GM12878 (cell line): Measurements from ENCODE around the gene FXYD1. TPM values are rescaled to one million over a fixed set of nuclear protein-coding genes. Genes with fewer than 3 reads are reported as not detected.

Experiments used
- ATAC-seq: fragments of 200-7000 bp; cut with Tn5 transposase; 3 replicates; pipeline ENCODE4 v1.9.1; 2020; ENCODE audit warnings: mild to moderate bottlenecking, moderate library complexity
- BruUV-seq: library from RNA; stranded (reverse); fragments of 400-500 nt; replicated peaks from 2 replicates; lab custom pipeline; 2021; lab: Mats Ljungman, UMichigan
- CTCF ChIA-PET: fragments of 300-600 bp; sonication (Branson Sonifier 250); formaldehyde crosslinking; extraction: SDS; loops from one replicate; lab custom pipeline; 2021; ENCODE audit warnings: inconsistent platforms; lab: Yijun Ruan, JAX
- POLR2A ChIA-PET: fragments of 350-600 bp; formaldehyde crosslinking; extraction: SDS; loops from one replicate; lab custom pipeline; 2021; ENCODE audit warnings: inconsistent platforms; lab: Charles Lee
- RAD21 ChIA-PET: fragments of 300-600 bp; sonication (Branson Sonifier 250); formaldehyde crosslinking; loops from one replicate; lab custom pipeline; 2023; ENCODE audit warnings: antibody characterized with exemption; ENCODE audit not compliant: unreplicated experiment; lab: Charles Lee
- SMC1A ChIA-PET: fragments of 300-600 bp; sonication (Branson Sonifier 250); formaldehyde crosslinking; loops from one replicate; lab custom pipeline; 2023; ENCODE audit not compliant: unreplicated experiment, uncharacterized antibody; lab: Charles Lee
- DNase-seq: peaks from one replicate; pipeline ENCODE4 v3.0.0-alpha.2; 2011; ENCODE audit warnings: low read depth, low spot score
- FAIRE-seq: peaks from 3 replicates; lab custom pipeline; 2011; peaks lifted over from hg19 to GRCh38; lab: Jason Lieb, UNC
- H2AFZ ChIP-seq: 2 replicates; pipeline ENCODE4 v1.6.0; 2011; ENCODE audit warnings: low read depth, low read length, control low read depth; ENCODE audit not compliant: control insufficient read depth
- H3K27ac ChIP-seq: 2 replicates; pipeline ENCODE4 v1.5.1; 2011; ENCODE audit warnings: control low read depth; ENCODE audit not compliant: control insufficient read depth, insufficient read depth
- H3K27me3 ChIP-seq, 2 experiments: replicated peaks in 1 of 2; 2 replicates each; pipeline versions ENCODE4 v1.6.0 to v1.6.1; 2011; ENCODE audit warnings: low read length in 1 of 2; ENCODE audit not compliant: control insufficient read depth in 2 of 2, insufficient read depth in 2 of 2
- H3K36me3 ChIP-seq, 2 experiments: 2 replicates each; pipeline ENCODE4 v1.5.1; 2011; ENCODE audit warnings: low read length in 1 of 2; ENCODE audit not compliant: control insufficient read depth in 2 of 2, insufficient read depth in 2 of 2
- H3K4me1 ChIP-seq: 2 replicates; pipeline ENCODE4 v1.6.1; 2011; ENCODE audit warnings: mild to moderate bottlenecking, low read length, moderate library complexity, mixed read lengths; ENCODE audit not compliant: control insufficient read depth, insufficient read depth
- H3K4me2 ChIP-seq: 2 replicates; pipeline ENCODE4 v1.6.0; 2011; ENCODE audit warnings: control low read depth; ENCODE audit not compliant: control insufficient read depth, insufficient read depth
- H3K4me3 ChIP-seq: fragments of 200-600 bp; sonication (generic); 2 replicates; pipeline ENCODE4 v1.5.1; 2016
- H3K79me2 ChIP-seq: 2 replicates; pipeline ENCODE4 v1.6.0; 2011; ENCODE audit warnings: low read length; ENCODE audit not compliant: control insufficient read depth, insufficient read depth
- H3K9ac ChIP-seq: 2 replicates; pipeline ENCODE4 v1.8.0; 2011; ENCODE audit warnings: low read length, control low read depth, mixed read lengths; ENCODE audit not compliant: control insufficient read depth, insufficient read depth
- H3K9me3 ChIP-seq: replicated peaks from 3 replicates; pipeline ENCODE4 v1.5.1; 2011; ENCODE audit warnings: mild to moderate bottlenecking, low read length; ENCODE audit not compliant: control insufficient read depth, insufficient read depth
- H4K20me1 ChIP-seq: 2 replicates; pipeline ENCODE4 v1.6.0; 2011; ENCODE audit not compliant: control insufficient read depth, insufficient read depth
- E4F1 ChIP-seq: fragments of 450-650 bp; IDR thresholded peaks from 2 replicates; pipeline ENCODE4 v1.6.1; 2018; ENCODE audit warnings: borderline replicate concordance, mild to moderate bottlenecking; ENCODE audit not compliant: partially characterized antibody
- LARP7 ChIP-seq: fragments of 450-650 bp; IDR thresholded peaks from 2 replicates; pipeline ENCODE4 v1.6.1; 2017; ENCODE audit warnings: mild to moderate bottlenecking
- MEF2B ChIP-seq: fragments of 450-650 bp; IDR thresholded peaks from 2 replicates; pipeline ENCODE4 v1.6.1; 2018; ENCODE audit warnings: mild to moderate bottlenecking, moderate library complexity; ENCODE audit not compliant: partially characterized antibody, poor library complexity, severe bottlenecking
- MTA2 ChIP-seq: fragments of 450-650 bp; IDR thresholded peaks from 2 replicates; pipeline ENCODE4 v1.6.1; 2016; ENCODE audit warnings: low read depth, mild to moderate bottlenecking, moderate library complexity
- MTA3 ChIP-seq: IDR thresholded peaks from 2 replicates; pipeline ENCODE4 v1.6.1; 2012; ENCODE audit warnings: low read length, inconsistent platforms, borderline replicate concordance
- NBN ChIP-seq: fragments of 450-650 bp; IDR thresholded peaks from 2 replicates; pipeline ENCODE4 v1.6.1; 2016
- NR2C2 ChIP-seq: IDR thresholded peaks from 2 replicates; pipeline ENCODE4 v1.6.1; 2011; ENCODE audit warnings: borderline replicate concordance, low read depth; ENCODE audit not compliant: control insufficient read depth, insufficient read length
- WGBS: methylation state at CpG from one replicate; pipeline ENCODE4 v1.1.6; 2016; ENCODE audit warnings: low lambda C conversion rate; ENCODE audit not compliant: insufficient replicate concordance, insufficient coverage; ENCODE audit errors: missing lambda C conversion rate; 5-methylcytosine and 5-hydroxymethylcytosine counted together
- in situ Hi-C: fragments of 300-500 bp; cut with MboI; formaldehyde crosslinking; loops from 9 replicates; pipeline ENCODE4 v1.14.3; 2018; ENCODE audit warnings: mixed read lengths
- intact Hi-C: fragments of 100-400 bp; cut with micrococcal nuclease; formaldehyde crosslinking; loops from one replicate; pipeline ENCODE4 v1.14.2; 2022; ENCODE audit not compliant: unreplicated experiment
- polyA plus RNA-seq, 11 experiments: library from polyadenylated mRNA; depleted of rRNA in 4 of 11; unstranded in 6 of 11; stranded (reverse) in 5 of 11; fragments of >200 nt; fragmentation: Nextera tagmentation in 4 of 11; fragmentation: Illumina TruSeq in 1 of 11; extraction: Ambion mirVana in 4 of 11; extraction: Trizol in 1 of 11; gene quantifications; 1 replicate in 1 of 11; 2 replicates in 10 of 11; pipeline versions ENCODE4 v1.2.1 to v1.2.3, GENCODE V29; 2011 to 2016; ENCODE audit warnings: inconsistent platforms in 2 of 11, missing spikeins in 2 of 11, low read depth in 1 of 11
- total RNA-seq, 4 experiments: library from RNA; depleted of rRNA in 3 of 4; stranded (reverse); fragments of >200 nt in 3 of 4; fragmentation: Illumina TruSeq in 1 of 4; extraction: Trizol in 1 of 4; gene quantifications; 2 replicates each; pipeline versions ENCODE4 v1.2.1 to v1.2.3, GENCODE V29; 2013 to 2021

FXYD1 gene
- total and polyA plus RNA-seq, 10 of the 15 experiments (the other 5 are each of a cell fraction or from before 2014, with no cell fraction given) = 0.34 to 1.2 (median 0.49) TPM; not detected in 4

- POLR2A ChIA-PET = no interaction called here
- Histone ChIP-seq H3K27ac (no peak overlapping the region), H4K20me1 (no peaks in the 10 kb centered on the region), H2AFZ (no peak overlapping the region), H3K79me2 (no peaks in the 10 kb centered on the region), H3K36me3 (no peaks in the 10 kb centered on the region), H3K27me3 (peaks cover 0 to 2% of the 10 kb centered on the region in 2 experiments; a peak in 1 of 4 replicates), H3K4me3 (no peak overlapping the region), H3K4me1 (no peaks in the 10 kb centered on the region), H3K9me3 (no peaks in the 10 kb centered on the region; the same call in 2 of the 3 replicates), H3K4me2 (no peak overlapping the region), H3K9ac (no peak overlapping the region)
- WGBS = 86% methylated on average over 7 of the region's 9 CpGs
- SMC1A ChIA-PET = interaction anchor here (1.2 kb wide), 1 partner anchor 29 kb away, joined by 3 read pairs; no protein-coding TSS in a partner anchor
- TF ChIP-seq LARP7 (no peak), MEF2B (no peak), MTA3 (no peak), NR2C2 (no peak), NBN (no peak), E4F1 (no peak), MTA2 (no peak)
- no peak for FAIRE-seq
- ATAC-seq = no peak
- CTCF ChIA-PET = interaction anchor here (0.8 kb wide), 1 partner anchor 35 kb away, joined by 3 read pairs; no protein-coding TSS in a partner anchor
- RAD21 ChIA-PET = no interaction called here
- intact Hi-C loops = no loop called here
- no peak for DNase-seq
- no TSS peak for BruUV-seq
- in situ Hi-C loops = no loop called here
Measured at GRCh38 chr19:35106291-35106583, 32.4 kb upstream of the FXYD1 start.
